HCT116 (cell line): ENCODE data around the gene FAM24B. TPM values are rescaled to one million over a fixed set of nuclear protein-coding genes. Genes with fewer than 3 reads are reported as not detected.

Experiments used
- ATAC-seq: fragments of 200-7000 bp; cut with Tn5 transposase; 2 replicates; pipeline ENCODE4 v1.9.1; 2020; ENCODE audit warnings: mild to moderate bottlenecking, moderate library complexity
- BruUV-seq: library from RNA; stranded (reverse); fragments of 400-500 nt; replicated peaks from 2 replicates; lab custom pipeline; 2021; lab: Mats Ljungman, UMichigan
- CTCF ChIA-PET: fragments of 300-600 bp; sonication (Branson Sonifier 250); formaldehyde crosslinking; loops from one replicate; lab custom pipeline; 2021; ENCODE audit warnings: antibody characterized with exemption; lab: Charles Lee
- POLR2A ChIA-PET: fragments of 300-600, 350-600 bp; sonication (Branson Sonifier 250); formaldehyde crosslinking; loops from one replicate; lab custom pipeline; 2021; ENCODE audit warnings: antibody characterized with exemption; lab: Charles Lee
- RAD21 ChIA-PET, 2 experiments: fragments of 300-600 bp; sonication (Branson Sonifier 250); formaldehyde crosslinking; loops; one replicate each; lab custom pipeline; 2023; ENCODE audit warnings: low total read pairs in 2 of 2; ENCODE audit not compliant: uncharacterized antibody in 2 of 2, unreplicated experiment in 2 of 2, low non-redundant PET in 1 of 2; lab: Charles Lee
- DNase-seq: peaks from one replicate; pipeline ENCODE4 v3.0.0-alpha.2; 2010; ENCODE audit warnings: low read depth, low spot score
- H2AFZ ChIP-seq: fragments of 200-600 bp; shearing (Covaris generic), sonication (generic); 2 replicates; pipeline ENCODE4 v1.6.1; 2017; ENCODE audit warnings: low read depth, mixed run types, mixed read lengths, antibody characterized with exemption, low read length; ENCODE audit not compliant: poor library complexity, severe bottlenecking
- H3K27ac ChIP-seq: 2 replicates; pipeline ENCODE4 v1.5.1; 2012; ENCODE audit warnings: low read depth, low read length
- H3K27me3 ChIP-seq: fragments of 200-600 bp; sonication (generic); 2 replicates; pipeline ENCODE4 v1.6.1; 2016; ENCODE audit warnings: mixed run types, low read length, mixed read lengths; ENCODE audit not compliant: insufficient read depth
- H3K36me3 ChIP-seq, 2 experiments: fragments of 200-500 bp in 1 of 2; fragments of 200-600 bp in 1 of 2; sonication (Bioruptor generic) in 1 of 2; sonication (generic) in 1 of 2; 2 replicates each; pipeline versions ENCODE4 v1.5.1 to v1.6.1; 2014 to 2016; ENCODE audit warnings: low read length in 2 of 2, inconsistent platforms in 1 of 2, mixed read lengths in 1 of 2, mixed run types in 1 of 2; ENCODE audit not compliant: insufficient read depth in 2 of 2, control insufficient read depth in 1 of 2
- H3K4me1 ChIP-seq, 2 experiments: fragments of 200-600 bp in 1 of 2; sonication (generic) in 1 of 2; 2 replicates each; pipeline versions ENCODE4 v1.5.1 to v1.6.1; 2012 to 2017; ENCODE audit warnings: low read length in 2 of 2, inconsistent platforms in 1 of 2, mild to moderate bottlenecking in 1 of 2, mixed read lengths in 1 of 2, mixed run types in 1 of 2, moderate library complexity in 1 of 2; ENCODE audit not compliant: insufficient read depth in 2 of 2, control insufficient read depth in 1 of 2
- H3K4me2 ChIP-seq: fragments of 200-600 bp; sonication (generic); 2 replicates; pipeline ENCODE4 v1.6.1; 2017; ENCODE audit warnings: mixed run types, low read length, mixed read lengths
- H3K4me3 ChIP-seq, 2 experiments: fragments of 200-600 bp in 1 of 2; sonication (generic) in 1 of 2; replicated peaks in 1 of 2; 2 replicates each; pipeline ENCODE4 v1.5.1; 2011 to 2016; ENCODE audit warnings: low read length in 2 of 2, control low read depth in 1 of 2, low read depth in 1 of 2, mild to moderate bottlenecking in 1 of 2, mixed read lengths in 1 of 2, mixed run types in 1 of 2
- H3K79me2 ChIP-seq: fragments of 200-600 bp; sonication (generic); 2 replicates; pipeline ENCODE4 v1.6.1; 2017; ENCODE audit warnings: mild to moderate bottlenecking, mixed run types, low read length, moderate library complexity, mixed read lengths; ENCODE audit not compliant: insufficient read depth
- H3K9ac ChIP-seq: fragments of 200-600 bp; sonication (generic); 2 replicates; pipeline ENCODE4 v1.6.1; 2016; ENCODE audit warnings: low read length, mixed read lengths
- H3K9me2 ChIP-seq: fragments of 200-600 bp; sonication (generic), shearing (Covaris generic); 2 replicates; pipeline ENCODE4 v1.6.1; 2017; ENCODE audit warnings: mixed run types, mild to moderate bottlenecking, moderate library complexity; ENCODE audit not compliant: insufficient read depth
- H3K9me3 ChIP-seq, 2 experiments: fragments of 200-500 bp in 1 of 2; fragments of 200-600 bp in 1 of 2; sonication (Bioruptor generic) in 1 of 2; sonication (generic) in 1 of 2; 2 replicates each; pipeline ENCODE4 v1.6.1; 2014 to 2017; ENCODE audit warnings: low read length in 2 of 2, mixed read lengths in 2 of 2, inconsistent platforms in 1 of 2, low read depth in 1 of 2, mild to moderate bottlenecking in 1 of 2, mixed run types in 1 of 2, moderate library complexity in 1 of 2; ENCODE audit not compliant: control insufficient read depth in 1 of 2, insufficient read depth in 1 of 2
- H4K20me1 ChIP-seq: fragments of 200-600 bp; sonication (generic), shearing (Covaris generic); 2 replicates; pipeline ENCODE4 v1.6.1; 2017; ENCODE audit warnings: mixed run types, mild to moderate bottlenecking, moderate library complexity; ENCODE audit not compliant: insufficient read depth
- CBX3 ChIP-seq: IDR thresholded peaks from 2 replicates; pipeline ENCODE4 v1.6.1; 2012; ENCODE audit warnings: low read depth
- EGR1 ChIP-seq: IDR thresholded peaks from 2 replicates; pipeline ENCODE4 v1.6.1; 2012; ENCODE audit warnings: low read depth
- ELF1 ChIP-seq: IDR thresholded peaks from 2 replicates; pipeline ENCODE4 v1.6.1; 2012; ENCODE audit warnings: low read depth, borderline replicate concordance
- EZH2 ChIP-seq: fragments of 200-600 bp; sonication (generic); IDR thresholded peaks from 2 replicates; pipeline ENCODE4 v1.6.1; 2017; ENCODE audit warnings: antibody characterized with exemption, mixed run types
- EZH2phosphoT487 ChIP-seq: fragments of 200-600 bp; IDR thresholded peaks from 2 replicates; pipeline ENCODE4 v1.6.1; 2018; ENCODE audit warnings: antibody characterized with exemption, borderline replicate concordance
- FOSL1 ChIP-seq: IDR thresholded peaks from 2 replicates; pipeline ENCODE4 v1.6.1; 2012; ENCODE audit warnings: low read depth
- JUND ChIP-seq: IDR thresholded peaks from 2 replicates; pipeline ENCODE4 v1.6.1; 2012
- MAX ChIP-seq: IDR thresholded peaks from 2 replicates; pipeline ENCODE4 v1.6.1; 2012
- RAD21 ChIP-seq: IDR thresholded peaks from 2 replicates; pipeline ENCODE4 v1.6.1; 2012; ENCODE audit warnings: low read depth, mild to moderate bottlenecking
- SIN3A ChIP-seq: IDR thresholded peaks from 2 replicates; pipeline ENCODE4 v1.6.1; 2012; ENCODE audit warnings: low read depth
- TCF7L2 ChIP-seq: IDR thresholded peaks from 2 replicates; pipeline ENCODE4 v1.7.0; 2011; ENCODE audit warnings: borderline replicate concordance, inconsistent platforms; ENCODE audit not compliant: insufficient read depth, insufficient read length; ENCODE audit errors: extremely low read depth
- YY1 ChIP-seq: IDR thresholded peaks from 2 replicates; pipeline ENCODE4 v1.6.1; 2011; ENCODE audit warnings: low read length, low read depth, moderate library complexity, mild to moderate bottlenecking; ENCODE audit not compliant: insufficient replicate concordance; ENCODE audit errors: extremely low read depth
- intact Hi-C: fragments of 100-400 bp; cut with micrococcal nuclease; formaldehyde crosslinking; loops from 2 replicates; pipeline ENCODE4 v1.10.0; 2022
- total RNA-seq: library from RNA; stranded (reverse); gene quantifications from one replicate; pipeline ENCODE4 v1.2.1, GENCODE V29; 2021; ENCODE audit not compliant: unreplicated experiment
- TF ChIP-seq, protein P1 (sequence below): IDR thresholded peaks from 2 replicates; pipeline ENCODE4 v1.6.1; 2012

Gene FAM24B
- total RNA-seq, 1 experiment from 2014 or later, result 6.8 TPM

DNA sequence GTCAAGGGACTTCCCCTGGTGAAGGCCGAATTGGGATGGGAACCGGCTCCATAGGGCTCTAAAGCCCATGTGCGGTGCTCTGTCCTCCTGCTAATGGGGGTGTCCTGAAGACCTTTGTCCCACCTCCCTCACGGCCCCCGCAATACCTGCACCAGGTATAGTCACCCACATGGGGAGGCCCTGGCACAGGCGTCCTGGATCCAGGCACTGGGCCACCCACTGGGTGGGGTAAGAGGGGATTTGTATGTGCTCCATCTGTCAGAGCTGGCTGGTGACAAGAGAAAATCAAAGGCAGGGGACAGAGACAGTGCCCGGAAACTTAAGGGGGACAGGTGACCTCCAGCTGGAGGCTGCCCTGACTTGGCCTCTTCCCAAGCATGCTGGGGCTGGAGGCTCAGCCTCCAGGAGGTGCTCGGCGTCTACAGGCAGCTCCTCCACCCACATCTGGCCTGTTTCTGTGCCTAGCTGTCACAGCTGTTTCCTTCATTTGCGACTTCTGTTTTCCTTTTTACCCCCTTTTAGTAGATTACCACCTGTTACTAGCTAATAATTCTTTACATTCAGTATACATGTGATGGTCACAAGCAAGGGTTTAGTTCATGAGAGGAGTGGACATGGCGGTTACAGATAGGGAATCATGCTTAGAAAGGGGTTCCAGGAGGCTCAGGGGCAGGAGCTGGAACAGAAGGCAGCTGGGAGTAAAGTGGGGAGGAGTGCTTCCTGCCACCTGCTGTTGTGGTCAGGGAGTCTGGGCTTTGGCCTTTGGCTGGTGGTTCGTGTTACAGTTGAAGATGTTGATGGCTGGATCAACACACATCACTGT lies 31.4 kb downstream of the FAM24B start:
- H3K4me2 ChIP-seq, result no peak overlapping the region
- H3K9ac ChIP-seq, result no peak overlapping the region
- H3K9me2 ChIP-seq, result no peaks in the 10 kb centered on the region
- no peak overlapping the region for H3K27ac ChIP-seq
- POLR2A ChIA-PET, result no interaction called here
- H3K4me1 ChIP-seq, result peaks cover 13 to 15% of the 10 kb centered on the region in 2 experiments; a peak in 3 of 4 replicates
- no peaks in the 10 kb centered on the region for H3K27me3 ChIP-seq
- H3K36me3 ChIP-seq, result no peaks in the 10 kb centered on the region
- no peaks in the 10 kb centered on the region for H3K9me3 ChIP-seq
- DNase-seq (no peak), ATAC-seq (no peak)
- H4K20me1 ChIP-seq, result no peaks in the 10 kb centered on the region
- H3K79me2 ChIP-seq, result no peaks in the 10 kb centered on the region; the same call in 1 of the 2 replicates
- TF ChIP-seq, protein P1, sequence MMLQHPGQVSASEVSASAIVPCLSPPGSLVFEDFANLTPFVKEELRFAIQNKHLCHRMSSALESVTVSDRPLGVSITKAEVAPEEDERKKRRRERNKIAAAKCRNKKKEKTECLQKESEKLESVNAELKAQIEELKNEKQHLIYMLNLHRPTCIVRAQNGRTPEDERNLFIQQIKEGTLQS, result no peak
- TF ChIP-seq ELF1, result no peak
- TF ChIP-seq MAX, result no peak
- TF ChIP-seq EZH2, result no peak
- TF ChIP-seq CBX3, result no peak
- TF ChIP-seq EZH2phosphoT487, result no peak
- no peak for TF ChIP-seq FOSL1
- TF ChIP-seq SIN3A, result no peak
- TF ChIP-seq TCF7L2, result no peak
- TF ChIP-seq YY1, result no peak
- no peak for TF ChIP-seq RAD21
- TF ChIP-seq EGR1, result no peak
- no peak for TF ChIP-seq JUND
- intact Hi-C loops, result no loop called here
- BruUV-seq, result no TSS peak
- H3K4me3 ChIP-seq, result no peak overlapping the region
- RAD21 ChIA-PET, result no interaction called here
- CTCF ChIA-PET, result no interaction called here
- no peak overlapping the region for H2AFZ ChIP-seq
